ENCODE measurements around the gene CDH13. TPM values are rescaled to one million over a fixed set of nuclear protein-coding genes. Genes with fewer than 3 reads are reported as not detected.
A peak's percentile ranks its signal among the peaks of the same experiment; 100 is the strongest.

Gene CDH13
- total RNA-seq, 4 donors from 2014 or later, result 3.4 to 14.8 (median 6.5) TPM

DNA sequence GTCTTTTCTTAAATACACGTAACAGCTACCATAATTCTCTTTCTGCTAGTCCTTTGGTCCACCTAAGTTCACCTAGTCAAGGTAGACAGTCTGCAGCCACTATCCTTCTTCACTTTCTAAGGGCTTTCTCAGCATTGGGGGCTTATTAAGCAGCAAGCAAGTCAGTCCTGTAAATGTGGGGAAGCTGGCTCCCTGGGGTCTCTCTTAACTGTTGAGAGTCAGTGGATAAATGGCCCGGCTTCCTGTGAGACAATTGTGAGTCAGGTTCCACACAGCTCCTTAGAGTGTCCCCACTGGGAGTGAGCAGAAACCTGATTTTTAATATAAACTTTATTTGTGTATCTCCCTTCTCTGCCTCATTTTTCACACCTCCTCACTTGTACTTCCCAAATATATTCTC is 132.1 kb downstream of the CDH13 start:
- H3K27ac ChIP-seq, result no peak overlapping the region
- TF ChIP-seq, protein P1, sequence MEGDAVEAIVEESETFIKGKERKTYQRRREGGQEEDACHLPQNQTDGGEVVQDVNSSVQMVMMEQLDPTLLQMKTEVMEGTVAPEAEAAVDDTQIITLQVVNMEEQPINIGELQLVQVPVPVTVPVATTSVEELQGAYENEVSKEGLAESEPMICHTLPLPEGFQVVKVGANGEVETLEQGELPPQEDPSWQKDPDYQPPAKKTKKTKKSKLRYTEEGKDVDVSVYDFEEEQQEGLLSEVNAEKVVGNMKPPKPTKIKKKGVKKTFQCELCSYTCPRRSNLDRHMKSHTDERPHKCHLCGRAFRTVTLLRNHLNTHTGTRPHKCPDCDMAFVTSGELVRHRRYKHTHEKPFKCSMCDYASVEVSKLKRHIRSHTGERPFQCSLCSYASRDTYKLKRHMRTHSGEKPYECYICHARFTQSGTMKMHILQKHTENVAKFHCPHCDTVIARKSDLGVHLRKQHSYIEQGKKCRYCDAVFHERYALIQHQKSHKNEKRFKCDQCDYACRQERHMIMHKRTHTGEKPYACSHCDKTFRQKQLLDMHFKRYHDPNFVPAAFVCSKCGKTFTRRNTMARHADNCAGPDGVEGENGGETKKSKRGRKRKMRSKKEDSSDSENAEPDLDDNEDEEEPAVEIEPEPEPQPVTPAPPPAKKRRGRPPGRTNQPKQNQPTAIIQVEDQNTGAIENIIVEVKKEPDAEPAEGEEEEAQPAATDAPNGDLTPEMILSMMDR (IDR thresholded peaks at IDR 0.05), result no peak
- TF ChIP-seq POLR2A (IDR thresholded peaks at IDR 0.05), result no peak
- no peaks in the 10 kb centered on the region for H3K36me3 ChIP-seq
- H3K27me3 ChIP-seq, result no peaks in the 10 kb centered on the region
- H3K4me1 ChIP-seq, result peaks cover 6 to 9% of the 10 kb centered on the region in 2 donors
- H3K4me3 ChIP-seq (replicated peaks in 1 of 3), result no peak overlapping the region
- 80 to 82% methylated on average over 2 of the region's 2 CpGs for WGBS, 2 donors
- intact Hi-C loops (cut with DNase I), result no loop called here
- no peaks in the 10 kb centered on the region for H3K9me3 ChIP-seq
- no peak for DNase-seq

DNA sequence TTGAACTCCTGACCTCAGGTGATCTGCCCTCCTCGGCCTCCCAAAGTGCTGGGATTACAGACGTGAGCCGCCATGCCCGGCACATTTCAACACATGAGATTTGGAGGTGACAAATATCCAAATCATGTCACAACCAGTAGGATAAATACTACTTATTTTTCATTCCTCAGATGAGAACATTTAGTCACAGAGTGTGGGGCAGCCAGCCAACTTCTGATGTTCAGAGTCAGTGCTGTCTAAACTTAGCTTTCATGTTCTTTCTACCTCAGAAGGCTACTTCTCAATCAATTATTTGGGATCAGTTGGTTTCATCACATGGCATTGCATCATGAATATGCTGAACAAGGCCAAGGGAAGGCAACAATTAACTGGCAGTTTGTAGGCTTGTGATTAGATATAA is 134.5 kb downstream of the CDH13 start:
- no peaks in the 10 kb centered on the region for H3K9me3 ChIP-seq
- no peak overlapping the region for H3K27ac ChIP-seq
- WGBS, 2 donors, result 69 to 75% methylated on average over 4 of the region's 4 CpGs
- DNase-seq, result peak; percentile 83 to 88
- no peak for TF ChIP-seq POLR2A (IDR thresholded peaks at IDR 0.05)
- TF ChIP-seq, protein P1 (IDR thresholded peaks at IDR 0.05), result no peak
- intact Hi-C loops (cut with DNase I), result no loop called here
- peaks cover 6 to 9% of the 10 kb centered on the region in 2 donors for H3K4me1 ChIP-seq
- no peaks in the 10 kb centered on the region for H3K36me3 ChIP-seq
- H3K4me3 ChIP-seq (replicated peaks in 1 of 3), result no peak overlapping the region
- no peaks in the 10 kb centered on the region for H3K27me3 ChIP-seq

DNA sequence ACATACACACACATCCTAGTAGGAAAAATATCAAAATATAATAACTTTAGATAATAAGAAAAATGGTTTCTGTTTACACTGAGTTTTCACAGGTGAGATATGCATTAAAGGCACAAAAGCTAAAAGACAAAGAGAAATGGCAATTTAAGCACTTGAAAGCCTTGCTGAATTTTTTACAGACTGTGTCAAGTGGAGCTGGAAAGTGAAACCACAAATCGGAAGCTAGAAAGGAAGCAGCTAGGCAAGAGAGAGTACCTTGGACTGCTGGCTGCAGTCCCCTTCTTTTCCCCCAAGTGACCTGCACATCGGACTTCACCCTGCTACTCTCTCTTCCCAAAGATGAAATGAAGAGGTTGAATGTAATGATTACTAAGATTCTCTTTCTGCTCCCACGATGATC is 135.1 kb downstream of the CDH13 start:
- Histone ChIP-seq H3K4me1 (peaks cover 6 to 9% of the 10 kb centered on the region in 2 donors), H3K9me3 (no peaks in the 10 kb centered on the region), H3K4me3 (replicated peaks in 1 of 3) (no peak overlapping the region), H3K27ac (peak overlapping the region in 2 of 3 donors; percentile 39 to 63), H3K36me3 (no peaks in the 10 kb centered on the region), H3K27me3 (no peaks in the 10 kb centered on the region)
- DNase-seq, result peak; percentile 12 to 27
- no peak for TF ChIP-seq POLR2A (IDR thresholded peaks at IDR 0.05)
- TF ChIP-seq, protein P1 (IDR thresholded peaks at IDR 0.05), result no peak
- intact Hi-C loops (cut with DNase I), result no loop called here
- 17 to 25% methylated on average over 3 of the region's 3 CpGs for WGBS, 2 donors

DNA sequence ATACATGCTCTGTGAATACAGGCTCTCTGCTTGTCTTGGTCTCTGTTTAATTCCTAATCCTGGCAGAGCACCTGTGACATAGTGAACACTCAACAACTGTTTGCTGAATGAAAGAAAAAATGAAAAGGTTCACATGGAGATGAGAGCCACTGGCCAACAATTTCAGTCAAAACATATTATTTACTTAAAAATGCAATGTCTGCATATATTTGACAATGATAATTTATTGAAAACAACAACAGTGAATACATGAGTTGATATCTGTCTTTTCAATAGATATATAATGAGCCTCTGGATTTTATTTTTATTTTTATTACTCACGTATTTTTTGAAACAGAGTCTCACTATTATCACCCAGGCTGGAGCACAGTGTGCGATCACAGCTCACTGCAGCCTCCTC is 136.6 kb downstream of the CDH13 start:
- Histone ChIP-seq H3K4me1 (peaks cover 6 to 9% of the 10 kb centered on the region in 2 donors), H3K27ac (no peak overlapping the region), H3K4me3 (replicated peaks in 1 of 3) (no peak overlapping the region), H3K36me3 (no peaks in the 10 kb centered on the region), H3K27me3 (no peaks in the 10 kb centered on the region), H3K9me3 (no peaks in the 10 kb centered on the region)
- 92 to 98% methylated on average over 2 of the region's 2 CpGs for WGBS, 2 donors
- DNase-seq, result no peak
- intact Hi-C loops (cut with DNase I), result no loop called here
- TF ChIP-seq, protein P1 (IDR thresholded peaks at IDR 0.05), result no peak
- TF ChIP-seq POLR2A (IDR thresholded peaks at IDR 0.05), result no peak

DNA sequence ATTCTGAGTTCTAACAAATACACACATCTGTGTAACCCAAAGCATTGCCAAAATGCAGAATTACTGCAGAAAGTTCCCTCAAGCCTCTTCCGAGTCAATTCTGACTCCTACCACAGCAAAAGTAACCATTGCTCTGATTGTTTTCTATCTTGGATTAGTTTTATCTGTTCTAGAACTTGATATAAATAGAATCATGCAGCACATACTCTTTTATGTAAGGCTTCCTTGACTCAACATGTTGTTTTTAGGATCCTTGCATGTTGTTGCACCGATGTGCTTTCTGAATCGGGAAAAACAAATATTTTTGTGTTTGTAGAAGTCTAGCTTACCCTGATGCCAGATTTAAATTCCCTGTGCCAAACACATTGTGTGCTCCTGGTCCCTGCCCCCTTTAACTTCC is 140.4 kb downstream of the CDH13 start:
- 86 to 92% methylated on average over 3 of the region's 3 CpGs for WGBS, 2 donors
- Histone ChIP-seq H3K4me1 (no peaks in the 10 kb centered on the region), H3K36me3 (no peaks in the 10 kb centered on the region), H3K27ac (no peak overlapping the region), H3K9me3 (no peaks in the 10 kb centered on the region), H3K27me3 (no peaks in the 10 kb centered on the region), H3K4me3 (replicated peaks in 1 of 3) (no peak overlapping the region)
- DNase-seq, result no peak
- intact Hi-C loops (cut with DNase I), result no loop called here
- TF ChIP-seq, protein P1 (IDR thresholded peaks at IDR 0.05), result no peak
- no peak for TF ChIP-seq POLR2A (IDR thresholded peaks at IDR 0.05)

All from thyroid gland (tissue), 4 donors.